GM21528 (cell line): ENCODE data around the gene INPP5D.
"Not testable (repeated sequence)": the region's sequence is repeated elsewhere in the genome, so short reads cannot be mapped to it uniquely, and the experiment has no call there.

ENCODE experiments used
- ATAC-seq: cut with Tn5 transposase; IDR thresholded peaks from one replicate; pipeline ENCODE4 v1.9.1; 2021; ENCODE audit warnings: mild to moderate bottlenecking, moderate library complexity; ENCODE audit not compliant: unreplicated experiment, low FRiP score

INPP5D gene

GRCh38 chr2:233199870-233200269, 139.7 kb downstream of the INPP5D start:
- no peak for ATAC-seq

- not testable (repeated sequence) for ATAC-seq
Observed at GRCh38 chr2:233200790-233201189, 140.6 kb downstream of the INPP5D start.

- no peak for ATAC-seq
Observed at GRCh38 chr2:233201258-233202013, 141.3 kb downstream of the INPP5D start.

GRCh38 chr2:233202531-233202944, 142.4 kb downstream of the INPP5D start:
- ATAC-seq: no peak

GRCh38 chr2:233203060-233203459, 142.9 kb downstream of the INPP5D start:
- ATAC-seq: no peak

GRCh38 chr2:233204286-233204936, 144.3 kb downstream of the INPP5D start:
- no peak for ATAC-seq

- ATAC-seq: no peak
Observed at GRCh38 chr2:233208382-233209116, 148.4 kb downstream of the INPP5D start.

- no peak for ATAC-seq
Observed at GRCh38 chr2:233209117-233209532, 149.0 kb downstream of the INPP5D start.

- no peak for ATAC-seq
Observed at GRCh38 chr2:233209533-233210171, 149.5 kb downstream of the INPP5D start.

GRCh38 chr2:233210281-233210680, 150.1 kb downstream of the INPP5D start:
- ATAC-seq: no peak

- no peak for ATAC-seq
Observed at GRCh38 chr2:233210843-233211547, 150.9 kb downstream of the INPP5D start.

- ATAC-seq: no peak
Observed at GRCh38 chr2:233211548-233211895, 151.4 kb downstream of the INPP5D start.

- ATAC-seq: no peak
Observed at GRCh38 chr2:233213011-233213410, 152.9 kb downstream of the INPP5D start.

- no peak for ATAC-seq
Observed at GRCh38 chr2:233213975-233214374, 153.8 kb downstream of the INPP5D start.

- ATAC-seq: no peak
Observed at GRCh38 chr2:233217892-233218377, 157.8 kb downstream of the INPP5D start.

GRCh38 chr2:233218836-233219235, 158.7 kb downstream of the INPP5D start:
- ATAC-seq: no peak

- no peak for ATAC-seq
Observed at GRCh38 chr2:233219848-233220247, 159.7 kb downstream of the INPP5D start.

GRCh38 chr2:233221378-233222063, 161.4 kb downstream of the INPP5D start:
- no peak for ATAC-seq

GRCh38 chr2:233223059-233223894, 163.1 kb downstream of the INPP5D start:
- no peak for ATAC-seq
